ENCODE measurements around the gene PPP1R2. TPM values are rescaled to one million over a fixed set of nuclear protein-coding genes. Genes with fewer than 3 reads are reported as not detected.
"Not testable (repeated sequence)": the region's sequence is repeated elsewhere in the genome, so short reads cannot be mapped to it uniquely, and the experiment has no call there.

PPP1R2 gene
- polyA plus RNA-seq (2013, experiment 1 of 2; ENCODE audit: insufficient read length) = 34.1 TPM
- 33.8 TPM for polyA plus RNA-seq (2013, experiment 2 of 2; ENCODE audit: insufficient read length)

- peak; percentile 91 for DNase-seq
These were observed at the start of gene PPP1R2 for GRCh38 chr3:195542698-195543499. Gene PPP1R2 (minus strand): TSS chr3:195543325. CDS start chr3:195543025, 300 bp downstream.

- no peak for DNase-seq
These were observed 48.7 kb upstream of the PPP1R2 start for GRCh38 chr3:195591852-195592251.

- no peak for DNase-seq
These were observed 48.1 kb upstream of the PPP1R2 start for GRCh38 chr3:195591220-195591619.

- DNase-seq = not testable (repeated sequence)
These were observed 47.3 kb upstream of the PPP1R2 start for GRCh38 chr3:195590381-195590780.

GRCh38 chr3:195589796-195590195 lies 46.7 kb upstream of the PPP1R2 start:
- not testable (repeated sequence) for DNase-seq

- DNase-seq = no peak
These were observed 44.7 kb upstream of the PPP1R2 start for GRCh38 chr3:195587824-195588223.

- no peak for DNase-seq
These were observed 44.3 kb upstream of the PPP1R2 start for GRCh38 chr3:195587406-195587805.

- DNase-seq = no peak
These were observed 41.4 kb upstream of the PPP1R2 start for GRCh38 chr3:195584543-195584870.

- DNase-seq = peak; percentile 7
These were observed 40.9 kb upstream of the PPP1R2 start, which contains the start of gene APOD for GRCh38 chr3:195583831-195584542. Gene APOD (minus strand): TSS chr3:195583940. CDS start chr3:195579461, 4,479 bp downstream.

- no peak for DNase-seq
These were observed 39.8 kb upstream of the PPP1R2 start for GRCh38 chr3:195582947-195583346.

GRCh38 chr3:195580744-195581443 lies 37.8 kb upstream of the PPP1R2 start:
- DNase-seq = peak; percentile 68

- no peak for DNase-seq
These were observed 36.2 kb upstream of the PPP1R2 start for GRCh38 chr3:195579281-195579680.

GRCh38 chr3:195578565-195578964 lies 35.4 kb upstream of the PPP1R2 start:
- DNase-seq = no peak

- DNase-seq = no peak
These were observed 34.6 kb upstream of the PPP1R2 start for GRCh38 chr3:195577645-195578177.

GRCh38 chr3:195574497-195575304 lies 31.6 kb upstream of the PPP1R2 start:
- no peak for DNase-seq

GRCh38 chr3:195573611-195574496 lies 30.7 kb upstream of the PPP1R2 start:
- no peak for DNase-seq

GRCh38 chr3:195571361-195571760 lies 28.2 kb upstream of the PPP1R2 start:
- no peak for DNase-seq

GRCh38 chr3:195570912-195571311 lies 27.8 kb upstream of the PPP1R2 start:
- DNase-seq = no peak

GRCh38 chr3:195570344-195570743 lies 27.2 kb upstream of the PPP1R2 start:
- no peak for DNase-seq

GRCh38 chr3:195568630-195569029 lies 25.5 kb upstream of the PPP1R2 start:
- no peak for DNase-seq

GRCh38 chr3:195566797-195567196 lies 23.7 kb upstream of the PPP1R2 start:
- no peak for DNase-seq

Measured in fibroblast of skin of abdomen (primary cell).